KMS-11 (cell line): Measurements from ENCODE around the gene UBE2Z.
A peak's percentile ranks its signal among the peaks of the same experiment; 100 is the strongest.

ENCODE experiments used
- H2AFZ ChIP-seq: fragments of 200-600 bp; sonication (generic); 2 replicates; pipeline ENCODE4 v1.6.1; 2016; ENCODE audit warnings: antibody characterized with exemption, mixed run types, low read depth
- H3K27ac ChIP-seq: fragments of 200-600 bp; sonication (generic); 2 replicates; pipeline ENCODE4 v1.6.1; 2016; ENCODE audit warnings: mild to moderate bottlenecking, mixed run types
- H3K27me3 ChIP-seq: fragments of 200-600 bp; sonication (generic); 2 replicates; pipeline ENCODE4 v1.6.1; 2017; ENCODE audit warnings: mild to moderate bottlenecking, low read depth, mixed run types, moderate library complexity; ENCODE audit not compliant: insufficient read depth
- H3K36me3 ChIP-seq: fragments of 200-600 bp; sonication (generic); 2 replicates; pipeline ENCODE4 v1.6.1; 2017; ENCODE audit warnings: mild to moderate bottlenecking, mixed run types; ENCODE audit not compliant: insufficient read depth
- H3K4me1 ChIP-seq: fragments of 200-600 bp; sonication (generic); 2 replicates; pipeline ENCODE4 v1.6.1; 2016; ENCODE audit warnings: mild to moderate bottlenecking, low read depth, mixed run types; ENCODE audit not compliant: poor library complexity, severe bottlenecking
- H3K4me2 ChIP-seq: fragments of 200-600 bp; sonication (generic); 2 replicates; pipeline ENCODE4 v1.7.0; 2016; ENCODE audit warnings: mild to moderate bottlenecking, mixed run types
- H3K4me3 ChIP-seq: fragments of 200-600 bp; sonication (generic); IDR thresholded peaks from 2 replicates; pipeline ENCODE4 v1.6.1; 2017; ENCODE audit warnings: low read depth, low read length, mixed read lengths; ENCODE audit not compliant: insufficient read depth
- H3K79me2 ChIP-seq: fragments of 200-600 bp; sonication (generic); 2 replicates; pipeline ENCODE4 v1.6.1; 2016; ENCODE audit warnings: low read depth, mixed run types; ENCODE audit not compliant: insufficient read depth
- H3K9ac ChIP-seq: fragments of 200-600 bp; sonication (generic); 2 replicates; pipeline ENCODE4 v1.6.1; 2016; ENCODE audit warnings: mild to moderate bottlenecking, mixed run types
- H4K20me1 ChIP-seq: fragments of 200-600 bp; sonication (generic); 2 replicates; pipeline ENCODE4 v1.6.1; 2016; ENCODE audit warnings: mild to moderate bottlenecking, mixed run types; ENCODE audit not compliant: insufficient read depth
- TF ChIP-seq, protein P1 (sequence below): fragments of 200-600 bp; sonication (generic); conservative IDR thresholded peaks from 2 replicates; pipeline ENCODE4 v1.6.1; 2017; ENCODE audit warnings: low read depth, mild to moderate bottlenecking, antibody characterized with exemption, low read length, moderate library complexity, mixed read lengths

The UBE2Z gene

DNA sequence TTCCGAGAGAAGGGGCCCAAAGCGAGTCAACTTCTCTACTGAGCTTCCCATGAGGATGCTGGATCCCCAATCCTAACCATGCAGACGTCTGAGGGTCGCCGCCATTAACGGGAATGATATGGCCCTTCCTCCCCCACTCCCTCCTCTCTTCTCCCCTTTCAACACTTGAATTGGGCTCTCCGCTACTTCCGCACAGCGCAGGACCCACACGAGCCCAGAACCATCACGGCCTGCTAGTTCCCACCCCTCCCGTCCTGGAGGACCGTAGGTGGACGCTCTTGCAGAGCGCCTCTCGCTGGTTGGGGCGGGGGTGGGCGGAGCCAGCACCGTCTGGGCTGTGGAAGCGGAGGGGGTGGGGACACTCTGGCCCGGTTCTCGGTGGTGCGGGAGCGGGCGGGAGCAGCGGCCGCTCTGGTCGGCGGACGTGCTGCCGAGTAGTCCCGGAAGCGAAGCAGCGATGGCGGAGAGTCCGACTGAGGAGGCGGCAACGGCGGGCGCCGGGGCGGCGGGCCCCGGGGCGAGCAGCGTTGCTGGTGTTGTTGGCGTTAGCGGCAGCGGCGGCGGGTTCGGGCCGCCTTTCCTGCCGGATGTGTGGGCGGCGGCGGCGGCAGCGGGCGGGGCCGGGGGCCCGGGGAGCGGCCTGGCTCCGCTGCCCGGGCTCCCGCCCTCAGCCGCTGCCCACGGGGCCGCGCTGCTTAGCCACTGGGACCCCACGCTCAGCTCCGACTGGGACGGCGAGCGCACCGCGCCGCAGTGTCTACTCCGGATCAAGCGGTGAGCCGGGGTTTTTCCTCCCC is at the start of gene UBE2Z:
Gene UBE2Z, plus strand, starts transcription at position 361 of the 797 bp plus-strand sequence. Its CDS starts 97 bp downstream, at position 458.
- H4K20me1 ChIP-seq, result no peaks in the 10 kb centered on the region
- peaks cover 3% of the 10 kb centered on the region; the same call in 1 of the 2 replicates for H3K36me3 ChIP-seq
- no peak within 1 kb of the TSS for H3K4me3 ChIP-seq
- peaks cover 43% of the 10 kb centered on the region for H3K79me2 ChIP-seq
- peak within 1 kb of the TSS; percentile 53; the same call in 1 of the 2 replicates for H2AFZ ChIP-seq
- peak within 1 kb of the TSS; percentile 86 for H3K9ac ChIP-seq
- H3K4me1 ChIP-seq, result peaks cover 39% of the 10 kb centered on the region
- no peaks in the 10 kb centered on the region for H3K27me3 ChIP-seq
- peak within 1 kb of the TSS; percentile 96 for H3K4me2 ChIP-seq
- peak within 1 kb of the TSS; percentile 90 for H3K27ac ChIP-seq
- TF ChIP-seq, protein P1, sequence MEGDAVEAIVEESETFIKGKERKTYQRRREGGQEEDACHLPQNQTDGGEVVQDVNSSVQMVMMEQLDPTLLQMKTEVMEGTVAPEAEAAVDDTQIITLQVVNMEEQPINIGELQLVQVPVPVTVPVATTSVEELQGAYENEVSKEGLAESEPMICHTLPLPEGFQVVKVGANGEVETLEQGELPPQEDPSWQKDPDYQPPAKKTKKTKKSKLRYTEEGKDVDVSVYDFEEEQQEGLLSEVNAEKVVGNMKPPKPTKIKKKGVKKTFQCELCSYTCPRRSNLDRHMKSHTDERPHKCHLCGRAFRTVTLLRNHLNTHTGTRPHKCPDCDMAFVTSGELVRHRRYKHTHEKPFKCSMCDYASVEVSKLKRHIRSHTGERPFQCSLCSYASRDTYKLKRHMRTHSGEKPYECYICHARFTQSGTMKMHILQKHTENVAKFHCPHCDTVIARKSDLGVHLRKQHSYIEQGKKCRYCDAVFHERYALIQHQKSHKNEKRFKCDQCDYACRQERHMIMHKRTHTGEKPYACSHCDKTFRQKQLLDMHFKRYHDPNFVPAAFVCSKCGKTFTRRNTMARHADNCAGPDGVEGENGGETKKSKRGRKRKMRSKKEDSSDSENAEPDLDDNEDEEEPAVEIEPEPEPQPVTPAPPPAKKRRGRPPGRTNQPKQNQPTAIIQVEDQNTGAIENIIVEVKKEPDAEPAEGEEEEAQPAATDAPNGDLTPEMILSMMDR, result no peak

DNA sequence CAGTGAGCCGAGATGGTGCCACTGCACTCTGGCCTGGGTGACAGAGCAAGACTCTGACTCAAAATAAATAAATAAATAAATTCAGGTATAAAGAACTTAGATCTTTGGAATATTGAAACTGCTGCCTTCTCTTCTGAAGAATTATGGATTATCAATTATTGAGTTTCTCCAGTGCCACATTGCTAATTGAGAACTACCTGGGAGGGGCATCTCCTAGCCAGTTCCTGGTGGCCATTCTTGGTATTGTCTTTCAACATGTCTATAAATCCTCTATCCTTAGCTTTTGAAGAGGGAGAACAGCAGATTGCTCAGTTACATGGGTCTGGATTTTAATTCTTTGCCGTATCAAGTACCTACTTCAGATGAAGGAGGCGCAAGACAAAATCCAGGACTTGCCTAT is 48.2 kb upstream of the UBE2Z start:
- no peak overlapping the region for H3K27ac ChIP-seq
- no peak overlapping the region for H3K4me3 ChIP-seq
- no peaks in the 10 kb centered on the region for H3K79me2 ChIP-seq
- H3K4me2 ChIP-seq, result no peak overlapping the region
- H4K20me1 ChIP-seq, result no peaks in the 10 kb centered on the region
- TF ChIP-seq, protein P1, result peak; percentile 35; the same call in 1 of the 2 replicates
- H3K27me3 ChIP-seq, result no peaks in the 10 kb centered on the region
- H3K36me3 ChIP-seq, result no peaks in the 10 kb centered on the region
- peaks cover 9% of the 10 kb centered on the region for H3K4me1 ChIP-seq
- H2AFZ ChIP-seq, result no peak overlapping the region
- no peak overlapping the region for H3K9ac ChIP-seq

DNA sequence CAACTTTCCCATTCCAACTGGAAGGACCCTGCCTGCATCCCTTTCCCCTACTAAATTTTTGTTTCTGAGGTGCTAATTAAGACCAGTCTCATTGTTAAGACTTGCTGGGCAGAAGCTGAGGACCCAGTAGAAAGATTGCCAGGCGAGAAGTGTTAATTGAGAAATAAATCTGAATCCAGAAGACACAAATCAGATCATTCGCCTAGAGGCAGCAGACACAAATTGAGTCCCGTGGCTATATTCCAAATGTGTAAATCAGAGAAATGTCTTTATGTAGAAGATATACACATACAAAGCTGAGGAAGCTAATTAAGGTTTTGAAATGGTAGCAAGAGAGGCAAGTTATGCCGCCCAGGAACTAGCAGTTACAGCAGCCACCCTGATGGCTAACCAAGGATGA is 47.8 kb upstream of the UBE2Z start:
- no peak overlapping the region for H3K27ac ChIP-seq

DNA sequence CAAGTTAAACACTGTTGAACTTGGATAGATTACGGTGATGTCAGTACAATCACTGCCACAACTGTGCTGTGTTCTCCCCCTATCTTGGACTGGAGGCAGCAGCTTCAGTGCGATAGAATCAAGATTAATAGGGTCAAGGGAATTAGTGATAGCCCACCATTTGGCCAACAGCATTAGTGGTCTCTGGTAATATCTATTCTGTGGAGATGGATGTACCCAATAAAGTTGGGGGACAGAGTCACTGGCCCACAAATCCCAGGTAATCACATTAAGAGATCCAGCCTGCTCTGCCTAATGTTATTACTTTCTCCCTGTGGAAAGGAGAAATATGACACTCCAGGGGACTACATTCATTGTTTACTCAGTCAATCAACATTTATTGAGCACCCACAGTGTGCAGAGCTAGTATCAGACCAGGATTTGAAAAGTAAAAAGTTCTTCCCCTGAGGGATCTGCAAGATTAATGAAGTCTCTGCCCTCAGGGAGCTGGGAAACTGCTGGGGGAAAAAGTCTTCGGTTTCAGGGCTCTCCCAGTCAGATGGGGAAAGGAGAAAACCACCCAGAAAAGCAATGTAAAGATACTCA is 39.2 kb upstream of the UBE2Z start:
- H3K4me2 ChIP-seq, result no peak overlapping the region
- no peak overlapping the region for H3K9ac ChIP-seq
- no peak overlapping the region for H2AFZ ChIP-seq

More for the DNA sequence above, 47.8 kb upstream of the UBE2Z start:
- no peak overlapping the region for H3K9ac ChIP-seq
- no peaks in the 10 kb centered on the region for H4K20me1 ChIP-seq
- H3K4me2 ChIP-seq, result no peak overlapping the region
- H2AFZ ChIP-seq, result no peak overlapping the region
- TF ChIP-seq, protein P1, result 0 out of 2 replicates have a peak, but pooled peaks have one; percentile 3
- H3K4me3 ChIP-seq, result no peak overlapping the region
- peaks cover 9% of the 10 kb centered on the region for H3K4me1 ChIP-seq
- no peaks in the 10 kb centered on the region for H3K27me3 ChIP-seq
- H3K79me2 ChIP-seq, result no peaks in the 10 kb centered on the region
- H3K36me3 ChIP-seq, result no peaks in the 10 kb centered on the region

More for the DNA sequence above, 39.2 kb upstream of the UBE2Z start:
- peaks cover 8% of the 10 kb centered on the region for H3K4me1 ChIP-seq
- H3K36me3 ChIP-seq, result no peaks in the 10 kb centered on the region
- H3K27me3 ChIP-seq, result no peaks in the 10 kb centered on the region
- H3K4me3 ChIP-seq, result no peak overlapping the region
- no peaks in the 10 kb centered on the region for H4K20me1 ChIP-seq
- no peaks in the 10 kb centered on the region for H3K79me2 ChIP-seq
- H3K27ac ChIP-seq, result no peak overlapping the region
- TF ChIP-seq, protein P1, result no peak
